Colonic mucosa (tissue), 4 donors: Measurements from ENCODE around the gene ZNF503. TPM values are rescaled to one million over a fixed set of nuclear protein-coding genes. Genes with fewer than 3 reads are reported as not detected.

Source experiments
- DNase-seq: peaks from one replicate; pipeline ENCODE4 v3.0.0-alpha.2; 2020
- H3K27ac ChIP-seq: fragments of 200-600 bp; one replicate; pipeline ENCODE4 v1.8.0; 2021
- H3K27me3 ChIP-seq: fragments of 200-600 bp; one replicate; pipeline ENCODE4 v1.8.0; 2021
- H3K36me3 ChIP-seq: fragments of 200-600 bp; one replicate; pipeline ENCODE4 v1.8.0; 2021
- H3K4me1 ChIP-seq: fragments of 200-600 bp; one replicate; pipeline ENCODE4 v1.8.0; 2021; ENCODE audit warnings: mild to moderate bottlenecking
- H3K4me3 ChIP-seq: fragments of 200-600 bp; one replicate; pipeline ENCODE4 v1.8.0; 2021
- H3K9ac ChIP-seq, 2 donors: one replicate each; pipeline ENCODE4 v1.7.0; 2013; ENCODE audit warnings: control low read depth in 2 of 2, low read depth in 2 of 2, low read length in 2 of 2
- H3K9me3 ChIP-seq: fragments of 200-600 bp; one replicate; pipeline ENCODE4 v1.8.0; 2021
- CTCF ChIP-seq: fragments of 200-600 bp; IDR thresholded peaks from one replicate; pipeline ENCODE4 v1.8.0; 2022; ENCODE audit warnings: antibody characterized with exemption, mild to moderate bottlenecking
- intact Hi-C: fragments of 100-400 bp; cut with DNase I; formaldehyde crosslinking; loops from one replicate; pipeline ENCODE4 v1.14.1; 2022
- total RNA-seq, 2 donors: library from RNA; stranded (reverse); fragmentation: NEBNext Ultra II Directional in 1 of 2; extraction: Animal tissue kit (Norgen Biotek cat#: 25700) in 1 of 2; gene quantifications; one replicate each; pipeline ENCODE4 v1.2.1, GENCODE V29; 2021
- donor health status: healthy.
- donor health status: DM: no; HTN: no; CAD: no.
- donor health status: DM: no; HTN: no; CAD: no.

ZNF503 gene
- total RNA-seq, 2 donors from 2014 or later: 3.6 to 8.0 TPM

DNA sequence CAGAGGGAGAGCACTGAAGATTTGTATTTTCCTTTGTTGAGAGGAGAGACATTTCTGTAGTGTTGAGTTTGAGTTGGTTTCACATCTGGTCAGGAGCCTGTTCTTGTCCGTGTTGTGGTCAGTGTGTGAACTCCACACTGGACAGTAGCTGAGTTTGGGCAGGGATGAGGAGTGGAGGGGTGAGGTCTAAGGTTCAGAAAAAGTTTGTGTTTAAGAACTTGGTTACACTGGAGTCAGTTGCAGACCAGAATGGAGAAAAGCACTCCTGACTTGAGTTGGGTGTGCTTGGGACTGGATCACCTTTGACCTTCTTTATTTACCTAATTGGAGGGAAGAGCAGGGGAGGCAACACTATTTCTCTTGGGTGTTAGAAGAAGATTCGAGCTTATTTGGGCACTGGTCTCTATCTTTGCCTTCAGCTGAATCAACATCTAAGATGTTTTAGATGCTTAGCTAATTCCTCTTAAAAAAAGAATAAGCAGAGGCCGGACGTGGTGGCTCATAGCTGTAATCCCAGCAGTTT lies 38.8 kb upstream of the ZNF503 start:
- Histone ChIP-seq H3K27me3 (no peaks in the 10 kb centered on the region), H3K9me3 (no peaks in the 10 kb centered on the region), H3K9ac (no peak overlapping the region), H3K4me1 (no peaks in the 10 kb centered on the region), H3K4me3 (no peak overlapping the region), H3K27ac (no peak overlapping the region), H3K36me3 (no peaks in the 10 kb centered on the region)
- DNase-seq: no peak
- no peak for TF ChIP-seq CTCF
- intact Hi-C loops: no loop called here

GRCh38 chr10:75439811-75440210 lies 38.2 kb upstream of the ZNF503 start:
- Histone ChIP-seq H3K27ac (no peak overlapping the region), H3K36me3 (no peaks in the 10 kb centered on the region), H3K9ac (no peak overlapping the region), H3K4me1 (no peaks in the 10 kb centered on the region), H3K27me3 (no peaks in the 10 kb centered on the region), H3K4me3 (no peak overlapping the region), H3K9me3 (no peaks in the 10 kb centered on the region)
- no peak for TF ChIP-seq CTCF
- DNase-seq: no peak
- intact Hi-C loops: no loop called here

GRCh38 chr10:75438275-75438674 lies 36.7 kb upstream of the ZNF503 start:
- no peak for TF ChIP-seq CTCF
- Histone ChIP-seq H3K27ac (no peak overlapping the region), H3K27me3 (no peaks in the 10 kb centered on the region), H3K4me3 (no peak overlapping the region), H3K9me3 (no peaks in the 10 kb centered on the region), H3K9ac (no peak overlapping the region), H3K4me1 (no peaks in the 10 kb centered on the region), H3K36me3 (no peaks in the 10 kb centered on the region)
- intact Hi-C loops: no loop called here
- no peak for DNase-seq

GRCh38 chr10:75437693-75438092 lies 36.1 kb upstream of the ZNF503 start:
- Histone ChIP-seq H3K27ac (no peak overlapping the region), H3K9me3 (no peaks in the 10 kb centered on the region), H3K36me3 (no peaks in the 10 kb centered on the region), H3K4me3 (no peak overlapping the region), H3K27me3 (no peaks in the 10 kb centered on the region), H3K4me1 (no peaks in the 10 kb centered on the region), H3K9ac (no peak overlapping the region)
- no peak for TF ChIP-seq CTCF
- no peak for DNase-seq
- intact Hi-C loops: no loop called here

GRCh38 chr10:75436896-75437295 lies 35.3 kb upstream of the ZNF503 start:
- no peaks in the 10 kb centered on the region for H3K36me3 ChIP-seq
- no peak overlapping the region for H3K9ac ChIP-seq
- DNase-seq: no peak
- H3K27ac ChIP-seq: no peak overlapping the region
- TF ChIP-seq CTCF: no peak
- no peaks in the 10 kb centered on the region for H3K4me1 ChIP-seq
- H3K4me3 ChIP-seq: no peak overlapping the region
- intact Hi-C loops: no loop called here
- no peaks in the 10 kb centered on the region for H3K9me3 ChIP-seq
- H3K27me3 ChIP-seq: no peaks in the 10 kb centered on the region

GRCh38 chr10:75435291-75435690 lies 33.7 kb upstream of the ZNF503 start:
- Histone ChIP-seq H3K27me3 (no peaks in the 10 kb centered on the region), H3K36me3 (no peaks in the 10 kb centered on the region), H3K4me3 (no peak overlapping the region), H3K27ac (no peak overlapping the region), H3K9ac (no peak overlapping the region), H3K4me1 (no peaks in the 10 kb centered on the region), H3K9me3 (no peaks in the 10 kb centered on the region)
- intact Hi-C loops: no loop called here
- no peak for TF ChIP-seq CTCF
- no peak for DNase-seq
